GM23248 (cell line): Measurements from ENCODE around the gene ZNF280A.

ENCODE experiments used
- EZH2 ChIP-seq: fragments of 200-600 bp; sonication (generic); IDR thresholded peaks from 2 replicates; pipeline ENCODE4 v1.6.1; 2018; ENCODE audit warnings: antibody characterized with exemption, mild to moderate bottlenecking; ENCODE audit not compliant: insufficient read depth, poor library complexity, severe bottlenecking
- EZH2phosphoT487 ChIP-seq: fragments of 200-600 bp; sonication (generic); IDR thresholded peaks from 2 replicates; pipeline ENCODE4 v1.6.1; 2018; ENCODE audit warnings: antibody characterized with exemption, moderate library complexity, mild to moderate bottlenecking, low read depth; ENCODE audit not compliant: insufficient read depth

GRCh38 chr22:22478470-22478869 lies 41.6 kb downstream of the ZNF280A start:
- TF ChIP-seq EZH2: no peak
- TF ChIP-seq EZH2phosphoT487: no peak
